Stimulated activated CD8-positive, alpha-beta memory T cell treated with anti-CD3 and anti-CD28 coated beads, Interleukin-12 subunit alpha, Interleukin-12 subunit beta, amount 100 ng/mL, for 1 hour (primary cell): ENCODE data around the gene DQX1.
"Not testable (repeated sequence)": the region's sequence is repeated elsewhere in the genome, so short reads cannot be mapped to it uniquely, and the experiment has no call there.

Source experiments
- DNase-seq: peaks from one replicate; pipeline ENCODE4 v3.0.0-alpha.2; 2020; ENCODE audit warnings: low read depth

The DQX1 gene

DNA sequence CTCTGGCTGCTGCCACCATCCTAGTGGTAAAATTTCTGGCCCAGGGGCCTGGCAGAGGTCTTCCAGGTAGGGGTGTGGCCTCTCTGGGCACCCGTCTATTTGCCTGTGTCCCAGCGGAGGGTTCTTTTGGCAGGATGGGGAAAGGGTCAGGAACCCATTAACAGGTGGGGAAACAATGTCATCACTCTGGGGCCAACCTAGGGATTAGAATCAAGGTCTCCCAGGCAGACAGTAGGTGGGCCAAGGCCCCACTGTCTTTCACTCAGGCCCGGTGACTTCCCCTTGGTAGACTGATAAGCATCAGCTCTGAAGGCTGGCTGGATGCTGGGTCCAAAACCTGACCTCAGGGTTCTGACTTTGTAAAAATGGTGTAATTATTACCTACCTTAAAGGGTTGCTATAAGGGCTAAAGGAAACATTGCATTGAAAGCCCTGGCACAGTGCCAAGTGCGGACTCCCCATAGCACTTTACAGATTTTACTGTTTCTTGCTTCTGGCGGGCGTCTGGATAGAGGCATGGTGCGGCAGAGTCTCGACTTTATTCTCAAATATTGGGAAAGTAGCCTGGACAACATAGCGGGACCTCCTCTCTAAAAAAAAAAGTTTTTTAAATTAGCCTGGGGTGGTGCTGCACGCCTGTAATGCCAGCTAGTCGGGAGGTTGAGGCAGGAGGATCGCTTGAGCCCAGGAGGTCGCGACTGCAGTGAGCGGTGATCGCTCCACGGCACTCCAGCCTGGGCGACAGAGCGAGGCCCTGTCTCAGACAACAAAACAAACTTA is 28.8 kb downstream of the DQX1 start:
- DNase-seq = no peak

DNA sequence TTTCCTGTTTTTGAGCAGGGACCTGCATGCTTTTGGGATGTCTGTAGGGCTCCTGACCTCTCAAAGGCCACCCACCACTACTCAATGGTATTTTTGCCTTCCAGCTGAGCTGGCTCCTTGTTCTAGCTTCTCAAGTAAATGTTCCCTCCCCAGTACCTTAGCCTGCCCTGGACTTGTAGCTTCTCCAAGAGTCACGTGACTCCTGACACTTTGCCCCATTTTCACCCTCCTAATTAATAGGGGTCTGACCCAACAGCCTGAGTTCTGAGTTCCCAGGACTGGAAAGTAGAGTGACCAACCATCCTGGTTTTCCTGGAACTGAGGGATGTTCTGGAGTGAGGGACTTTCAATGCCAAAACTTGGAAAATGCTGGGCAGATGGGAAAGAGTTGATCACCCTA is 30.6 kb downstream of the DQX1 start:
- DNase-seq = no peak

DNA sequence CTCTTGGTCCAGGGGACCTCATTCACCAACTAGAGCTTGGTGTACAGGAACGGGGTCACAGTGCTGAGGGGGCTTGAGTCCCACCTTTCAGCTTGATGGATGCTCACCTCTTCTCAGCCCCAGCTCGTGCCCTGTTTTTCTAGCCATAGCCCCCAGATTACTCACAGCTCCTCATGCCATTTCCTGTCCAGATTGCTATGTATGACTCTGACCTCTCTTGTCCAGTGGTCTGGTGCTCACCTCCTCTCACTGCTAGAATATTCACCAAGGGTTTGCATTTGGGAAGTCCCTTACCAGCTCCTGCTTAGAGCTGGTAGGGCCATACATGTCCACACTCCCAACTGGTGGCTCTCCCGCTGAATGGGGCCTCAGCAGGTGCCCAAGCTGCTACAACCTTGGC is 32.5 kb downstream of the DQX1 start:
- no peak for DNase-seq

DNA sequence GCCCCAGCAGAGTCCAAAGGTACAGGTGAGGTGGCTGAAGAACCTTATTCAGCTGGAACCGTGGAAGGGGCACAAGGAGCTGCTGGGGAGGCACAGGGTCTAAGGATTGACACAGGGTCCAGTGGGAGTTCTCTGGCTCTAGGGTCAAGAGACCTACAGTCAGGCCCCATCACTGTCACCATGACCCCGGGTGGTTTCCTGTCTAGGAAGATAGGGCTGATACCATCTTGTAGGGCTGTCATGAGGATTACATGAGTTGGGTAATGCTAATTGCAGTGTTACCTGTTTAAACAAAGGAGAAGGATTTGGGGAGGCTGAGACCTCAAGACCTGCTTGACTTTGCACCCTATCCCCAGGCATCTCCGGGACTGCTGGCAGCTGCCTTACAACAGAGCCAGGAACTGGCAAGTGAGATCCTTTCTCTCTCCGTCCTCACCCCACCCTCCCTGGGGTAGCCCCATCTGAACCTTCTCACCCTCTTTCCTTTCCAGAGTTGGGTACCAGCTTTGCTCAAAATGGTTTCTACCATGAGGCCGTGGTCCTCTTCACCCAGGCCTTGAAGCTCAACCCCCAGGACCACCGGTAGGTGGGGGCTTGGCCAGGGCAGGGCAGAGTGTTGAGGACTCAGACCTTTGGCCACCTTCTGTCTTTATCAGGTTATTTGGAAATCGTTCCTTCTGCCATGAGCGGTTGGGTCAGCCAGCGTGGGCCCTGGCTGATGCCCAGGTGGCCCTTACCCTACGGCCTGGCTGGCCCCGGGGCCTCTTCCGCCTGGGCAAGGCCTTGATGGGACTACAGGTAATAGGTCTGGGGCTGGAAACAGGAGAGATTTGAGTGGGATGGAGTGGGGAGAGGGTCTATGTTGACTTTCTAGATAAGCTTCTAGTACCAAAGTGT is 34.1 kb downstream of the DQX1 start:
- DNase-seq = no peak

DNA sequence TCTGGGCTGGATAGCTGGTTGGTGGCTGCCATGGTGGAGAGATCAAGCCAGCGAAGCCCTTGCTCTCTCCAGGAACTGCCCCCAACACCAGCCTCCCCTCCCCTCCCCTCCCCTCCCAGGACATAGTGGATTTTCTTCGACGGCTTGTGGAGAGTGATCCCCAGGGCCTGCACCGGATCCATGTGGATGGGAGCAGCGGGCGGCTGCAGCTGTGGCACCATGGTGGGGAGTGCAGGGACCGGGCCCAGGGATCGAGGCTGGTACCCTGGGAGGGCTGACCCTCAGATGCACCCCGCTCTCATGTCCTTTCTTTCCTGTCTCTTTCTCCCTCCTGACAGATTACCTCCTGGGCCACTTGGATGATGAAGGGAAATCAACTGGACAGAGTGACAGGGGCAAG is 36.1 kb downstream of the DQX1 start:
- no peak for DNase-seq

DNA sequence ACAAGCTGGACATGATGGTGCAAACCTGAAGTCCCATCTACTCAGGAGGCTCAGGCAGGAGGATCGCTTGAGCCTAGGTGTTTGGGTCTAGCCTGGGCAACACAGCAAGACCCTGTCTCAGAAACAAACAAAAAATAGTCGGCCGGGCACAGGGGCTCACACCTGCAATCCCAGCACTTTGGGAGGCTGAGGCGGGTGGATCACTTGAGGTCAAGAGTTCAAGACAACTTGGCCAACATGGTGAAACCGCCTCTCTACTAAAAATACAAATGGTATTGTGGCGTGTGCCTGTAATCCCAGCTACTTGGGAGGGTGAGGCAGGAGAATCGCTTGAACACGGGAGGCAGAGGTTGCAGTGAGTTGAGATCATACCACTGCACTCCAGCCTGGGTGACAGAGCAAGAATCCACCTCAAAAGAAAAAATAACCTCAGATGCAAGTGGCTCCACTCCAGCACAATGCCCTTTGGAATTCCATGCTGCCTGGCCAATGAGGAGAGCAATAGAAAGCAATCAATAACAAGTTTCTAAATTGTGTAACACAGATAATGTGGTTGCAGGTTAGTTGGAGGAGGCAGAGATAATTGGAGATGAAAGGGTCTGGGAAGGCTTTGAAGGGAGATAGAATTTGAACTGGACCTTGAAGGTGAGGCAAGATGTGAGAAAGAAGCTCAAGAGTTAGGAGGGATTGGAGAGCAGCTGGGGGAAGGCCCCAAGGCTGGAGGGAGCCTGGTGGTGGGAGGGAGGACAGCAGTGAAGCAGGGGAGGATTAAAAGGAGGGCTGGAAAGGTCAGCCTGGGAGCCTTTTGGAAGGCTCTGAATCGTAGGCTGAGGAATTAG is 37.2 kb downstream of the DQX1 start:
- no peak for DNase-seq

DNA sequence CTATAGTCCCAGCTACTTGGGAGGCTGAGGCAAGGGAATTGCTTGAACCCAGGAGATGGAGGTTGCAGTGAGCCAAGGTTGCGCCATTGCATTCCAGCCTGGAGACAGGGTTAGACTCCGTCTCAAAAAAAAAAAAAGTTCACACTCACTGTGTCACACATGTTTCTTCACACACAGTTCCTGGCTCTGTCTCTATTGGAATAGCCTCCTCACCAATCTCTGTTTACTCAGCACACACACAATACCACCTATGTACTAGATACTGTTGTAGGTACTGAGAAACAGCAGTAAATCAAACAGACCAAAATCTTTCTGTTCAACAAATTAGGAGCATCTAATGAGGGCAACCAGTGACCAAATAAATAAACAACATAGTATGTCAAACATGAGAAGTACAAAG is 39.9 kb downstream of the DQX1 start:
- DNase-seq = no peak

DNA sequence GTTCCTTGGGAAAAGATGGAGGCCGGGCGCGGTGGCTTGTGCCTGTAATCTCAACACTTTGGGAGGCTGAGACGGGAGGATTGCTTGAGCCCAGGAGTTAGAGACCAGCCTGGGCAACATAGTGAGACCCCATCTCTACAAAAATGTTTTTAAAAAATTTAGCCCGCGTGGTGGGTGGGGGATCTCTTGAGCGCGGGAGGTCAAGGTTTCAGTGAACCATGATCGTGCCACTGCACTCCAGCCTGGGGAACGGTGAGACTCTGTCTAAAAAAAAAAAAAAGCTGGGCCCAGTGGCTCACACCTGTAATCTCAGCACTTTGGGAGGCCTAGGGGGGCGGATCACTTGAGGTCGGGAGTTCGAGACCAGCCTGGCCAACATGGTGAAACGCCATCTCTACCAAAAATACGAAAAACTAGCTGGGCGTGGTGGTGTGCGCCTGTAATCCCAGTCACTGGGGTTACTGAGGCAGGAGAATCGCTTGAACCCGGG is 42.3 kb downstream of the DQX1 start:
- not testable (repeated sequence) for DNase-seq

DNA sequence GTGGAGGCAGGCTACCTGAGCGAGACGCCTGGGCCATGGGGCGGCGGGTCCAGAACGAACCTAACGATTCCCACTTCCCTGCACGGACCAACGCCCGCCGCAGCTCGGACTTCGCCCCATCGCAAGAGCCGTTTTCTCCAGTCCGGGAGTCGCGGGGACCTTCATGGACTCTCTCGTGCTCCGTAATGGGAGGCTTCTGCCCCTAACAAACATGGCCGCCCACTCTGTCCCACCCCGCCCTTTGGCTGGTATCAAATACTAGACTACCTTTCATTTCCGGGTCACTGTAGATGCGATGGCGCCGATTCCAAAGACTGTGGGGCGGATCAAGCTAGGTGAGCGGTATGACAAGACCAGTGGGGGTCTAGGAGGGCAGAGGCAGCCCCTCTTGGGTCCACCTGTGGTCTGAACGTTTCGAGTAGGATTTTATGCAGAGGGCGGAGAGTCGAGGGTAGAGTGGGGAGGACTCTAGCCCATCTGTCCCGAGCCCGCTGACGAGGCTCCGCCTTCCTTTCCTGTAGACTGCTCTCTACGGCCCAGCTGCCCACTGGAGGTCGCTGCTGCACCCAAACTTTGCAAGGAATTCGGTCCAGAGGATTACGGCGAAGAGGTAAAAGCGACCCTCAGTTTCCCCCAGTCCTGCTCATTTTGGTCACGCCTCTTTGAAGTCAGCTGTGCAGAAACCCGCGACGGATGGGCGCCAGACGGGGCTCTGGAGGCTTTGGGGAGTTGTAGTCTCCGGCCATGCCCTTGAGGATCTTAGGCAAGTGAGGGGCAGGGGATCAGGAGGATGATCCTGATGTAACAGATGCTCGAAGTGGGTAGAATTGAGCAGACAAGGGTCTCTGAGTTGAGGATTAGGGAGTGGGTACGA is 43.0 kb downstream of the DQX1 start, which contains the start of the genes CCDC142 and TTC31:
Gene CCDC142 (minus strand): TSS at position 198 of the 874 bp plus-strand sequence. CDS start 161 bp downstream, at position 37.
Gene TTC31 (plus strand): TSS at position 281 of the 874 bp plus-strand sequence. CDS start 15 bp downstream, at position 296.
- DNase-seq = peak; percentile 86

DNA sequence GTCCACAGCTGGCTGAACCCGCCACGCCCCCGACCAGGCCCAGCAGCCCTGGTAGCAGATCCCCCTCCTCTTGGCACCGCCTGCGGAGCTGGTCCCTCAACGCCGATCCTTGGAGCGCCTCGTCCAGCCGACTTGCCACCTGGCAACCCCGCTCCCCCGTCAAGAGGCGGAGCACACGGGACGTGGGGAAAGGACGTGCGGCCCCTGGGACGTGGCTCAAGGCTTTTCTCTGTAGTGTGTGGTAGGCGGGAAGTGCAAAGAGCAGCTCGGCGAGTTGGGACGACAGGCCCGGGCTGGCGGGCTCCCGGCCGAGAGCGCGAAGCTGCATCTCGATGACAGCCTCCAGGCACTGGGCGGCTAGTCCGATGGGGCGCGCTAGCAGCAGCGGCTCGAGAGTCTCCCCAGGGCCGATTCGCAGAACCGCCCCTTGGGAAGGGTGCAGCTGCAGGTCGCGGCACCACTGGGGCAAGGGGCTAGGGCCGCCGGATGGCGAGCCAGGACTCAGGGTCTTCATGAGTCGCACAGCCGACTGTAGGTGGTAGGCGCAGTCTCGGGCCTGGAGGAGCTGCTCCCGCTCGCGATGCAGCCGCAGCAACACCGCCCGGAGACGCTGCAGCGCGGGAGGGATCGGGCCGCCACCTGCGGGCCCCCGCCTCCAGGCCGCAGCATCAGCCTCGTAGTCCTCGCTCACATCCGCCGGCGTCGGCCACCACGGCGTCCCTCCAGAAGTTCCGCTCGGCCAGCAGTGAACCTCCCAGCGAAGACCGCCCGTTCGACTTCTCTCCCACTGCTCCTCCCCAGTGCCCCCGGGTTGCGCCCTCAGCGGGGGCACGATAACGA is 43.9 kb downstream of the DQX1 start:
- no peak for DNase-seq

DNA sequence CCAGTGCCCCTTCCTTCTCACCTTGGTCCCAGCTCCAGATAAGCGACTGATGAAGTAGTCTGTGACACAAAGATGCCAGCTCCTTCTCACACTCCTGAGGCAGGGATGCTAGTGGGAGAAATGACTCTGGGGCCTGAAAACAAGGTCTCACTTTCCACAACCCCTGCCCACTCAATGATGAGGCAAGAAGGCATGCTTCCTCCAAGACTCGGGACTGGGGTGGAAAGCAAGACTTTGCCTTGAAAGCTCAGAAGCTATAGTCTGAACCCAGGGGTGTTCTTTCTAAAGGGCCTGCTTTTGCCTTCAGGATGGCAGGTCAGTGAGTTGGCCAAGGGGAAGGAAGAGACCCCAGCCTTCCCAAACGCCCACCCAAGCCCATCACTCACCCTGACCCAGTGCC is 44.6 kb downstream of the DQX1 start:
- no peak for DNase-seq

DNA sequence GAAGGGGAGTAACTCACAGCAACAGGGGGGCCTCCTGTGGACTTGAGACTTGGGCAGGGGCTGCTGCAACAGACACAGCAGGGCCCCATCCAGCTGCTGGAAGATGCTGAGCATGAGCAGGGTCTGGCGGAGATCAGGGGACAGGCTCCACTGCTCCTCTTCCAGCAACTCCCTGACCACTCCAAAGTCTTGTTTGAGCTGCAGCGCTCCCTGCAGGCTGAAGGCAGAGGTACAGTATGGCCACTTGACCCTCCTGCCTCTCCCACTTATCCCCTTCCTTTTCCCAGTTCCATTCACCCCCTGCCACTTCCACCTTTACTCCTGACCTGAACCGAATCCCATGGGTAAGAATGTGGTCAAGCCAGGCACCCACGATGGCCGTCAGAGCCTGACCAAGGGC is 51.1 kb downstream of the DQX1 start:
- DNase-seq = no peak

DNA sequence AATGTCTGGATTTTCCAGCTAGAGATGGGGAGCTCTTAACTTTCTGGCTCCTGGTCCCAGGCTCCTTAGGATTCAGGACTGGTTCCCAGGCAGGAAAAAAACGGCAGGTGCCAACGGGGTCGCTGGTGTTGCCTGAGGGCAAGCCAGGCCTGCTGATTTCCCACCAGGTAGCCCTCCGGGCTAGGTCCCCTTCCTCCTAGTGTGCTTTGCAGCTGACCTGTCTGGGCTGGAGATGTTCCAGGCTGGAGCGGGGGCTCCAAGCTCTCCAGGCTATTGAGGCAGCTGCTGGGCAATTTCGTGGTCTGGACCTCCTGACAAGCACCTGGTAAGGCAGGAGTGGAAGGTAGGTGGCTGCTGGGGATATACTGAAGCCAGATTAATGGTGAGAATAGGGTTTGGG is 51.5 kb downstream of the DQX1 start:
- DNase-seq = no peak

DNA sequence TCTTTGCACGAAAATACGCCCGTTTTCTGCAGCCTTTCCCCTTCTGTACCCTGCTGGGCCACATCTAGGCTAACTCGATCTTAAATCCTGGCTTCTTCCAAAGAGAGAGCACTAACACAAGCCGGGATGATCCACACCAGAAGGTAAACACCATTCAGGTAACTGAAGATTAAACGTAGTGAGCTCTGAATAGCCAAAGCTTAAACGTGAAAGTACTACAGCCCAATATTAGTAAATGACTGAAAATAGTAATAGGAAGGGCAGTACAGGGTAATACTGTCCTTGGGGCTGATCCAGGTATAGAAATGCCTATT is 53.1 kb downstream of the DQX1 start:
- DNase-seq = no peak

DNA sequence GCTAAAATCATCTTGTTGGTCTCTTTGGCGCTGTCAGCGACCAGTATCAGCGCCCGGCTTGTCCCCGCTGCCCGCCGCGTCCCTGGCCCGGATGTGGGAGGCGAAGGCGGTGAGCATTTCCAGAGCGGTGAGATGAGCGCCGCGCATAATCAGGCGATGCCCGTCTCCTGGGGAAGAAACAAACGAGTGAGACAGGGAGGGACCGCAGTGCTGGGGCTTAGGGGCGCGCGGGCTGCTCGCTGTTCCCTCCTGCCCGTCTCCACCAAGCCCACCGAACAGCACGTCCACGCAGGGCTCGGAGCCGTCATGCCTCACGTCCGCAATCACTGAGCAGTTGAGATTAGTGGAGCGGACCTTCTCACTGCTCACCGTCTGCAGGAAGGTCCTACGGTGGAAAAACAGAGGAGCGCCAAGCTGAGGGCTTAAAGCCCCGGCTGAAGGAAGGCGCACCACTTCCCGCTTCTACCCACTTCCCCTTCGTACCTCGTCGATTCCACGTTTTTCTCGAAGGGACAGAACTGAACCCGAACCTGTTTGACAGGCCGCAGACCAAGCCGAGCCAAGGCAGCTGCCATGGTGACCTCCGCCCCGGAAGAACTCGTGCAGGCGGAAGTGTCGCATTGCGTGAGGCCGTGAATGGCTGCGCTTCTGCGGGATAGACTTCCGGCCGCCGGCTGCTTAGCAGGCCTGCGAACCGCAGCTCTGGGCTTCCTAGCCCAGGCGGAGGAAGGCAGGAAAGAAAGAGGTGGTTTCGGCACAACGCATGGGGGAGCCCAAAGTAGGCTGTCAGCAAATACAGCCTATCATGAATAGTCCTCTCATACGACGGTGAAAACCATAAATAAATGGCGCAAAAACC is 53.7 kb downstream of the DQX1 start, which contains the start of gene MRPL53:
Gene MRPL53 (minus strand): TSS at position 595 of the 859 bp plus-strand sequence. CDS start 20 bp downstream, at position 575.
- DNase-seq = peak; percentile 96

DNA sequence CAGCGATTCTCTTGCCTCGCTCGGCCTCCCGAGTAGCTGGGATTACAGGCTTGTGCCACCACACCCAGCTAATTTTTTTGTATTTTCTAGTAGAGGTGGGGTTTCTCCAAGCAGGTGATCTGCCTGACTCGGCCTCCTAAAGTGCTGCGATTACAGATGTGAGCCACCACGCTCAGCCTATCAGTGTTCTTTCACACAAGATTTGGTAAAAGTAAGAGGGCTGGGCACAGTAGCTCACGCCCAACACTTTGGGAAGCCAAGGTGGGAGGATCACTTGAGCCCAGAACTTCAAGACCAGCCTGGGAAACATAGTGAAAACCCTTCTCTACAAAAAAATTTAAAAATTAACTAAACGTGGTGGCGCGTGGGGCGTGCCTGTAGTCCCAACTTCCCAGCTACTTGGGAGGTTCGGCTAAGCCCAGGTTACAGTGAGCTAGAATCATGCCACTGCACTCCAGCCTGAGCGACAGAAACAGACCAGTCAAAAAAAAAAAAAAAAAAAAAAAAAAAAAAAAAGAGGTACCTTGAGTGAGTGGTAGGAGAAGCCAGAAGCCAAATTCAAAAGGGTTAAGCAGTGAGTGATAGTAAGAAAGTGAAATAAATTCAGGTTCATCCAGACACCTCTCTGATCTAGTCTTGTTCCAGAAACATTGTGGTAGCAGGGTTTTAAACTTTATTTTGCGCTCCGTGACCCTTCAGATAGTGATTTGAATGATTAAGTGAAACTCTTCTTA is 54.5 kb downstream of the DQX1 start:
- DNase-seq = no peak

DNA sequence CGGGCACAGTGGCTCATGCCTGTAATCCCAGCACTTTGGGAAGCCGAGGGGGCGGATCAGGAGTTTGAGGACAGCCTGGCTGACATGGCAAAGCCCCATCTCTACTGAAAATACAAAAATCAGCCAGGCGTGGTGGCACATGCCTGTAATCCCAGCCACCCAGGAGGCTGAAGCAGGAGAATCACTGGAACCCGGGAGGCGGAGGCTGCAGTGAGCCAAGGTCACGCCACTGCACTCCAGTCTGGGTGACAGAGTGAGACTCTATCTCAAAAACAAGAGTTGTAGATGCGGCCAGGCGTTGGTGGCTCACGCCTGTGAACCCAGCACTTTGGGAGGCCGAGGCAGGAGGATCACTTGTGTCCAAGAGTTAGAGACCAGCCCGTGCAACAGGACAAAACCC is 55.3 kb downstream of the DQX1 start:
- DNase-seq = not testable (repeated sequence)
